Measurements from ENCODE around the gene PTPRN2.

DNA sequence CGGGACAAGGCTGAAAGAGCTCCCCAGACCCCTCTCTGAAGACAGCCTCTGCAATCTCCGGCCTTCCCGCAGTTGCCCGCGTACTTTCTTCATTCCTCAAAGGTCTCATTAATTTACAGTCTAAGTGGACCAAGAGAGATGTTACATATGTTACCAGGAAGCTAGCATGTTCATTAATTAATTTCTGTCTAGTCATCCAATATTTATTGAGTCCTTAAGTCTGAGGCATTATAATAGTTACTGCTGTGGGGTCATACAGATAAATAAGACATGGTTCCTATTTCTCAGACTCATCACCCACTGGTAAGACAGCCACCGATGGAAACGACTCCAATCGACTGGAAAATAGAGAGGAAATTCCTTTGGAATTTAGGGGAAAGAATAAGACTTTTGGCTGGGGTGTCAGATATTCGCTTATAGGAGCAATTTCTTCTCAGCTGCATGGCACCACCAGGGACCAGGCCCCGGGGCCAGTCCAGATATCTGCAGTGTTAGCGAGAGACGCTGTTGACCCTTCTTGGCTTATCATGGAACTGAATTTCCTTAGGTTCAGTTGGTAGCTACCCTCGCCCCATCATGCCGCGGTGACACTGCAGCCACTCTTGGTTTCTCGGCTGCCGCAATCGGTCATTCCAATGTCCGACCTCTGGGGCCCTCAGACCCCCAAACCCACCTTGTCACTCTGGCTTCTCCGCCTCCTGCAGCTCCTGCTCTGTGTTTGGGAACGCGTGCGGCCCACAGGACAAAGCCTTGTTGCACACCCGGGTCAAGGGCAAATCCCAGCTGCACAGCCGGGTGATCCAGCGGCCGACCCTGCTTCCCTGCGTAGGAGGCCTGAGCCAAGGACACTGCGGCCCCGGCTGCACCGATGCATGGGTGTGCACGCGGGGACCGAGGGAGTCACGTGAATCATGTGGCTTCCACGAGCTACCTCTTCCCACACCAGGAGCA, 867.6 kb downstream of the PTPRN2 start:
- TF ChIP-seq SP1 (IDR thresholded peaks at IDR 0.05) (no peak), ZNF384 (IDR thresholded peaks at IDR 0.05) (no peak), ARNT (IDR thresholded peaks at IDR 0.05) (no peak), CTBP1 (IDR thresholded peaks at IDR 0.05; ENCODE audit: borderline replicate concordance) (no peak), NFRKB (IDR thresholded peaks at IDR 0.05) (no peak), BHLHE40 (IDR thresholded peaks at IDR 0.05; ENCODE audit: borderline replicate concordance) (no peak), FOXM1 (IDR thresholded peaks at IDR 0.05; ENCODE audit: borderline replicate concordance) (no peak)
